PC-9 (cell line): ENCODE measurements around the gene MERTK. TPM values are rescaled to one million over a fixed set of nuclear protein-coding genes. Genes with fewer than 3 reads are reported as not detected.
A peak's percentile ranks its signal among the peaks of the same experiment; 100 is the strongest.

Experiments
- BruUV-seq: library from RNA; stranded (reverse); fragments of 400-500 nt; replicated peaks from 2 replicates; lab custom pipeline; 2021; lab: Mats Ljungman, UMichigan
- CTCF ChIA-PET: fragments of 300-600 bp; sonication (Branson Sonifier 250); formaldehyde crosslinking; loops from one replicate; lab custom pipeline; 2022; ENCODE audit warnings: antibody characterized with exemption; lab: Charles Lee
- POLR2A ChIA-PET: fragments of 300-600 bp; sonication (Branson Sonifier 250); formaldehyde crosslinking; loops from one replicate; lab custom pipeline; 2022; ENCODE audit warnings: antibody characterized with exemption; ENCODE audit not compliant: unreplicated experiment; lab: Charles Lee
- DNase-seq, 2 experiments: peaks; one replicate each; pipeline versions ENCODE4 v3.0.0 to v3.0.0-alpha.2; 2015 to 2022; ENCODE audit warnings: mixed read lengths in 1 of 2
- H2AFZ ChIP-seq: fragments of 200-600 bp; sonication (generic); 2 replicates; pipeline ENCODE4 v1.8.1; 2017; ENCODE audit warnings: antibody characterized with exemption
- H3F3A ChIP-seq: fragments of 200-600 bp; sonication (generic); 2 replicates; pipeline ENCODE4 v1.8.1; 2017; ENCODE audit warnings: antibody characterized with exemption, mild to moderate bottlenecking, low read depth; ENCODE audit not compliant: insufficient read depth
- H3K27ac ChIP-seq: fragments of 200-600 bp; sonication (generic); 2 replicates; pipeline ENCODE4 v1.6.1; 2016; ENCODE audit warnings: mixed run types
- H3K27me3 ChIP-seq: fragments of 200-600 bp; sonication (generic); 2 replicates; pipeline ENCODE4 v1.6.1; 2016; ENCODE audit warnings: low read depth, mixed run types; ENCODE audit not compliant: insufficient read depth
- H3K36me3 ChIP-seq: fragments of 200-600 bp; sonication (generic); 2 replicates; pipeline ENCODE4 v1.6.1; 2016; ENCODE audit warnings: low read depth, mixed run types
- H3K4me1 ChIP-seq: fragments of 200-600 bp; sonication (generic); replicated peaks from 2 replicates; pipeline ENCODE4 v1.6.1; 2016; ENCODE audit warnings: mixed run types; ENCODE audit not compliant: insufficient read depth
- H3K4me2 ChIP-seq: fragments of 200-600 bp; sonication (generic); 2 replicates; pipeline ENCODE4 v1.6.1; 2017; ENCODE audit warnings: mixed run types
- H3K4me3 ChIP-seq: fragments of 200-600 bp; sonication (generic); 2 replicates; pipeline ENCODE4 v1.6.1; 2016; ENCODE audit warnings: mixed run types
- H3K79me2 ChIP-seq: fragments of 200-600 bp; sonication (generic); 2 replicates; pipeline ENCODE4 v1.6.1; 2017; ENCODE audit warnings: low read depth, mixed run types
- H3K9me2 ChIP-seq: fragments of 200-600 bp; sonication (generic); 2 replicates; pipeline ENCODE4 v1.8.1; 2017; ENCODE audit warnings: mild to moderate bottlenecking; ENCODE audit not compliant: insufficient read depth
- H3K9me3 ChIP-seq: fragments of 200-600 bp; sonication (generic); 2 replicates; pipeline ENCODE4 v1.8.1; 2016; ENCODE audit warnings: low read depth; ENCODE audit not compliant: insufficient read depth
- H4K20me1 ChIP-seq: fragments of 200-600 bp; sonication (generic); 2 replicates; pipeline ENCODE4 v1.8.1; 2017; ENCODE audit not compliant: insufficient read depth
- EZH2 ChIP-seq: fragments of 200-600 bp; sonication (generic); IDR thresholded peaks from 2 replicates; pipeline ENCODE4 v1.8.0; 2017; ENCODE audit warnings: antibody characterized with exemption, low read depth
- intact Hi-C: fragments of 100-400 bp; cut with micrococcal nuclease; formaldehyde crosslinking; loops from one replicate; pipeline ENCODE4 v1.10.0; 2022; ENCODE audit not compliant: unreplicated experiment
- total RNA-seq: library from RNA; stranded (reverse); gene quantifications from 2 replicates; pipeline ENCODE4 v1.2.3, GENCODE V29; 2021
- TF ChIP-seq, protein P1 (sequence below): fragments of 200-600 bp; sonication (generic); conservative IDR thresholded peaks from 2 replicates; pipeline ENCODE4 v1.6.1; 2017; ENCODE audit warnings: mixed run types, antibody characterized with exemption, mild to moderate bottlenecking, moderate library complexity

Gene MERTK
- total RNA-seq, 1 experiment from 2014 or later: 1.6 TPM

GRCh38 chr2:112050316-112050715 lies 151.9 kb downstream of the MERTK start:
- ChIA-PET CTCF (interaction anchor here (0.6 kb wide), 1 partner anchor 162 kb away, joined by 3 read pairs; no protein-coding TSS in a partner anchor), POLR2A (no interaction called here)
- Histone ChIP-seq H3K27me3 (no peaks in the 10 kb centered on the region), H3K4me2 (no peak overlapping the region), H4K20me1 (no peaks in the 10 kb centered on the region), H3K9me2 (no peaks in the 10 kb centered on the region), H3K4me1 (peaks cover 8% of the 10 kb centered on the region), H3K4me3 (no peak overlapping the region), H3K79me2 (no peaks in the 10 kb centered on the region), H3K36me3 (no peaks in the 10 kb centered on the region), H3K9me3 (peaks cover 8% of the 10 kb centered on the region; the same call in 1 of the 2 replicates), H2AFZ (no peak overlapping the region), H3K27ac (no peak overlapping the region), H3F3A (peaks cover 8% of the 10 kb centered on the region)
- intact Hi-C loops: loop anchor here (10.0 kb wide), 2 partner anchors 204 to 674 kb away; partner anchors contain the start of genes NT5DC4 and ZC3H8
- DNase-seq: no peak
- TF ChIP-seq, protein P1, sequence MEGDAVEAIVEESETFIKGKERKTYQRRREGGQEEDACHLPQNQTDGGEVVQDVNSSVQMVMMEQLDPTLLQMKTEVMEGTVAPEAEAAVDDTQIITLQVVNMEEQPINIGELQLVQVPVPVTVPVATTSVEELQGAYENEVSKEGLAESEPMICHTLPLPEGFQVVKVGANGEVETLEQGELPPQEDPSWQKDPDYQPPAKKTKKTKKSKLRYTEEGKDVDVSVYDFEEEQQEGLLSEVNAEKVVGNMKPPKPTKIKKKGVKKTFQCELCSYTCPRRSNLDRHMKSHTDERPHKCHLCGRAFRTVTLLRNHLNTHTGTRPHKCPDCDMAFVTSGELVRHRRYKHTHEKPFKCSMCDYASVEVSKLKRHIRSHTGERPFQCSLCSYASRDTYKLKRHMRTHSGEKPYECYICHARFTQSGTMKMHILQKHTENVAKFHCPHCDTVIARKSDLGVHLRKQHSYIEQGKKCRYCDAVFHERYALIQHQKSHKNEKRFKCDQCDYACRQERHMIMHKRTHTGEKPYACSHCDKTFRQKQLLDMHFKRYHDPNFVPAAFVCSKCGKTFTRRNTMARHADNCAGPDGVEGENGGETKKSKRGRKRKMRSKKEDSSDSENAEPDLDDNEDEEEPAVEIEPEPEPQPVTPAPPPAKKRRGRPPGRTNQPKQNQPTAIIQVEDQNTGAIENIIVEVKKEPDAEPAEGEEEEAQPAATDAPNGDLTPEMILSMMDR: no peak
- TF ChIP-seq EZH2: no peak
- BruUV-seq: no TSS peak

- BruUV-seq: no TSS peak
- no peak for TF ChIP-seq EZH2
- TF ChIP-seq, protein P1: no peak
- peak overlapping the region; percentile 67 for H3K4me3 ChIP-seq
- H3K4me2 ChIP-seq: peak overlapping the region; percentile 89
- intact Hi-C loops: loop anchor here (10.0 kb wide), 2 partner anchors 201 to 671 kb away; partner anchors contain the start of genes NT5DC4 and ZC3H8
- H2AFZ ChIP-seq: peak overlapping the region; percentile 92
- CTCF ChIA-PET: interaction anchor here (0.6 to 1.2 kb wide), 4 partner anchors 47 to 162 kb away, joined by 3 to 5 read pairs (median 4); no protein-coding TSS in a partner anchor
- H4K20me1 ChIP-seq: peaks cover 8% of the 10 kb centered on the region; the same call in 1 of the 2 replicates
- POLR2A ChIA-PET: interaction anchor here (0.6 to 1.0 kb wide), 4 partner anchors 10 to 529 kb away, joined by 4 to 10 read pairs (median 5); no protein-coding TSS in a partner anchor
- no peaks in the 10 kb centered on the region for H3K9me2 ChIP-seq
- peaks cover 35% of the 10 kb centered on the region for H3K79me2 ChIP-seq
- peak; percentile 86 to 94 for DNase-seq
- H3K27ac ChIP-seq: peak overlapping the region; percentile 43; the same call in 1 of the 2 replicates
- no peaks in the 10 kb centered on the region for H3K27me3 ChIP-seq
- peaks cover 30% of the 10 kb centered on the region for H3K4me1 ChIP-seq
- H3F3A ChIP-seq: peaks cover 31% of the 10 kb centered on the region
- no peaks in the 10 kb centered on the region for H3K9me3 ChIP-seq
- H3K36me3 ChIP-seq: 0 out of 2 replicates have a peak, but pooled peaks cover 2% of the 10 kb centered on the region
Measured at GRCh38 chr2:112053917-112054846, 155.8 kb downstream of the MERTK start.
